WTC11 (cell line): Measurements from ENCODE around the gene DGCR8. TPM values are rescaled to one million over a fixed set of nuclear protein-coding genes. Genes with fewer than 3 reads are reported as not detected.

Experiments used
- ATAC-seq: fragments of 200-7000 bp; cut with Tn5 transposase; 2 replicates; pipeline ENCODE4 v1.10.0; 2021; ENCODE audit warnings: mild to moderate bottlenecking, moderate library complexity
- CTCF ChIA-PET: fragments of 300-600 bp; sonication (Branson Sonifier 250); formaldehyde crosslinking; loops from one replicate; lab custom pipeline; 2021; ENCODE audit warnings: antibody characterized with exemption; lab: Charles Lee
- POLR2A ChIA-PET: fragments of 350-600 bp; sonication (Branson Sonifier 250); formaldehyde crosslinking; loops from one replicate; lab custom pipeline; 2021; ENCODE audit warnings: antibody characterized with exemption; lab: Charles Lee
- DNase-seq: peaks from one replicate; pipeline ENCODE4 v3.0.0; 2021; ENCODE audit warnings: low spot score
- H3K27ac Mint-ChIP-seq: 2 replicates; pipeline ENCODE4 v1.8.0; 2021; ENCODE audit warnings: mixed read lengths
- H3K27me3 Mint-ChIP-seq: 2 replicates; pipeline ENCODE4 v1.8.0; 2021; ENCODE audit warnings: low read depth, mild to moderate bottlenecking, moderate library complexity, mixed read lengths
- H3K36me3 Mint-ChIP-seq: 2 replicates; pipeline ENCODE4 v1.8.0; 2021; ENCODE audit warnings: mixed read lengths
- H3K4me1 Mint-ChIP-seq: 2 replicates; pipeline ENCODE4 v1.8.0; 2022; ENCODE audit warnings: mixed read lengths
- H3K4me3 Mint-ChIP-seq: 2 replicates; pipeline ENCODE4 v1.8.0; 2021; ENCODE audit warnings: mild to moderate bottlenecking, moderate library complexity, mixed read lengths
- H3K9me3 Mint-ChIP-seq: 2 replicates; pipeline ENCODE4 v1.8.0; 2021; ENCODE audit warnings: mixed read lengths
- FOXJ3 ChIP-seq: sonication (generic); formaldehyde crosslinking; IDR thresholded peaks from 2 replicates; pipeline ENCODE4 v1.9.0; 2021; ENCODE audit warnings: missing genetic modification reagents, mild to moderate bottlenecking, borderline replicate concordance
- GTF2I ChIP-seq: fragments of 250-450 bp; sonication (Bioruptor Pico); conservative IDR thresholded peaks from 2 replicates; pipeline ENCODE4 v1.4.0; 2021; ENCODE audit warnings: mild to moderate bottlenecking
- RELA ChIP-seq: sonication (generic); formaldehyde crosslinking; IDR thresholded peaks from 2 replicates; pipeline ENCODE4 v1.8.1; 2022; ENCODE audit warnings: missing genetic modification reagents, mild to moderate bottlenecking, borderline replicate concordance
- RORB ChIP-seq: fragments of 250-450 bp; sonication (Bioruptor Pico); IDR thresholded peaks from 2 replicates; pipeline ENCODE4 v1.9.0; 2021; ENCODE audit warnings: mild to moderate bottlenecking
- SOX15 ChIP-seq: fragments of 250-450 bp; sonication (Bioruptor Pico); IDR thresholded peaks from 2 replicates; pipeline ENCODE4 v1.9.0; 2021; ENCODE audit warnings: mild to moderate bottlenecking
- TEAD1 ChIP-seq: sonication (generic); formaldehyde crosslinking; IDR thresholded peaks from 2 replicates; pipeline ENCODE4 v1.8.0; 2022; ENCODE audit warnings: mild to moderate bottlenecking, missing genetic modification reagents
- TP53 ChIP-seq: sonication (generic); formaldehyde crosslinking; IDR thresholded peaks from 2 replicates; pipeline ENCODE4 v1.8.1; 2023; ENCODE audit warnings: mild to moderate bottlenecking, missing genetic modification reagents
- ZBTB21 ChIP-seq: sonication (generic); formaldehyde crosslinking; IDR thresholded peaks from 2 replicates; pipeline ENCODE4 v1.8.1; 2023; ENCODE audit warnings: mild to moderate bottlenecking, missing genetic modification reagents, borderline replicate concordance
- total RNA-seq: library from RNA; stranded (reverse); gene quantifications from 3 replicates; pipeline ENCODE4 v1.2.3, GENCODE V29; 2021
- TF ChIP-seq, protein P1 (sequence below): sonication (generic); formaldehyde crosslinking; IDR thresholded peaks from 2 replicates; pipeline ENCODE4 v1.8.0; 2023; ENCODE audit warnings: missing genetic modification reagents, mild to moderate bottlenecking, borderline replicate concordance
- TF ChIP-seq, protein P2 (sequence below): fragments of 250-450 bp; sonication (Bioruptor Pico); conservative IDR thresholded peaks from 2 replicates; pipeline ENCODE4 v1.9.0; 2021; ENCODE audit warnings: mild to moderate bottlenecking
- TF ChIP-seq, protein P3 (sequence below): sonication (generic); formaldehyde crosslinking; IDR thresholded peaks from 2 replicates; pipeline ENCODE4 v1.8.1; 2023; ENCODE audit warnings: mild to moderate bottlenecking, moderate library complexity, missing genetic modification reagents
- TF ChIP-seq, protein P4 (sequence below): sonication (generic); formaldehyde crosslinking; IDR thresholded peaks from 2 replicates; pipeline ENCODE4 v1.8.1; 2023; ENCODE audit warnings: mild to moderate bottlenecking, missing genetic modification reagents, borderline replicate concordance
- TF ChIP-seq, protein P5 (sequence below): fragments of 250-450 bp; sonication (Bioruptor Pico); IDR thresholded peaks from 2 replicates; pipeline ENCODE4 v1.9.0; 2021; ENCODE audit warnings: mild to moderate bottlenecking
- TF ChIP-seq, protein P6 (sequence below): sonication (generic); formaldehyde crosslinking; IDR thresholded peaks from 2 replicates; pipeline ENCODE4 v1.8.1; 2022; ENCODE audit warnings: low read depth, missing genetic modification reagents, borderline replicate concordance
- TF ChIP-seq, protein P7 (sequence below): fragments of 250-450 bp; sonication (Bioruptor Pico); IDR thresholded peaks from 2 replicates; pipeline ENCODE4 v1.9.0; 2021; ENCODE audit warnings: moderate library complexity, mild to moderate bottlenecking, inconsistent platforms, borderline replicate concordance

Gene DGCR8
- total RNA-seq, 1 experiment from 2014 or later: 55.0 TPM

DNA sequence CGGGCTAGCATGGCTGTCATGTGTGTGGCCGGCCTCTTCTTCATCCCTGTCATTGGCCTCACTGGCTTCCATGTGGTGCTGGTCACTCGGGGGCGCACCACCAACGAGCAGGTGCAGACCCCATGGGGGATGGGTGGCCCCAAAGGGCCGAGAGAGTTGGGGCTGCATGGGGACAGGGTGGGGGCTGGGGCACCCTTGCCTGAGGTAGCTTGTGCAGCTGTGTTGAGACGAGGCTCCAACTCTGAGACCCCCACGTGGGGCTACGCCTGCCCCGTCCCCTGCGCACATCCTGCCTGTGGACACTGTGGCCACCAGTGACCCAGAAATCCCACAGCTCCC lies 60.0 kb downstream of the DGCR8 start (continued):
- TF ChIP-seq, protein P1, sequence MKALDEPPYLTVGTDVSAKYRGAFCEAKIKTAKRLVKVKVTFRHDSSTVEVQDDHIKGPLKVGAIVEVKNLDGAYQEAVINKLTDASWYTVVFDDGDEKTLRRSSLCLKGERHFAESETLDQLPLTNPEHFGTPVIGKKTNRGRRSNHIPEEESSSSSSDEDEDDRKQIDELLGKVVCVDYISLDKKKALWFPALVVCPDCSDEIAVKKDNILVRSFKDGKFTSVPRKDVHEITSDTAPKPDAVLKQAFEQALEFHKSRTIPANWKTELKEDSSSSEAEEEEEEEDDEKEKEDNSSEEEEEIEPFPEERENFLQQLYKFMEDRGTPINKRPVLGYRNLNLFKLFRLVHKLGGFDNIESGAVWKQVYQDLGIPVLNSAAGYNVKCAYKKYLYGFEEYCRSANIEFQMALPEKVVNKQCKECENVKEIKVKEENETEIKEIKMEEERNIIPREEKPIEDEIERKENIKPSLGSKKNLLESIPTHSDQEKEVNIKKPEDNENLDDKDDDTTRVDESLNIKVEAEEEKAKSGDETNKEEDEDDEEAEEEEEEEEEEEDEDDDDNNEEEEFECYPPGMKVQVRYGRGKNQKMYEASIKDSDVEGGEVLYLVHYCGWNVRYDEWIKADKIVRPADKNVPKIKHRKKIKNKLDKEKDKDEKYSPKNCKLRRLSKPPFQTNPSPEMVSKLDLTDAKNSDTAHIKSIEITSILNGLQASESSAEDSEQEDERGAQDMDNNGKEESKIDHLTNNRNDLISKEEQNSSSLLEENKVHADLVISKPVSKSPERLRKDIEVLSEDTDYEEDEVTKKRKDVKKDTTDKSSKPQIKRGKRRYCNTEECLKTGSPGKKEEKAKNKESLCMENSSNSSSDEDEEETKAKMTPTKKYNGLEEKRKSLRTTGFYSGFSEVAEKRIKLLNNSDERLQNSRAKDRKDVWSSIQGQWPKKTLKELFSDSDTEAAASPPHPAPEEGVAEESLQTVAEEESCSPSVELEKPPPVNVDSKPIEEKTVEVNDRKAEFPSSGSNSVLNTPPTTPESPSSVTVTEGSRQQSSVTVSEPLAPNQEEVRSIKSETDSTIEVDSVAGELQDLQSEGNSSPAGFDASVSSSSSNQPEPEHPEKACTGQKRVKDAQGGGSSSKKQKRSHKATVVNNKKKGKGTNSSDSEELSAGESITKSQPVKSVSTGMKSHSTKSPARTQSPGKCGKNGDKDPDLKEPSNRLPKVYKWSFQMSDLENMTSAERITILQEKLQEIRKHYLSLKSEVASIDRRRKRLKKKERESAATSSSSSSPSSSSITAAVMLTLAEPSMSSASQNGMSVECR (CRISPR knock-in tag): no peak
- no peak for TF ChIP-seq RORB (CRISPR knock-in tag)

DNA sequence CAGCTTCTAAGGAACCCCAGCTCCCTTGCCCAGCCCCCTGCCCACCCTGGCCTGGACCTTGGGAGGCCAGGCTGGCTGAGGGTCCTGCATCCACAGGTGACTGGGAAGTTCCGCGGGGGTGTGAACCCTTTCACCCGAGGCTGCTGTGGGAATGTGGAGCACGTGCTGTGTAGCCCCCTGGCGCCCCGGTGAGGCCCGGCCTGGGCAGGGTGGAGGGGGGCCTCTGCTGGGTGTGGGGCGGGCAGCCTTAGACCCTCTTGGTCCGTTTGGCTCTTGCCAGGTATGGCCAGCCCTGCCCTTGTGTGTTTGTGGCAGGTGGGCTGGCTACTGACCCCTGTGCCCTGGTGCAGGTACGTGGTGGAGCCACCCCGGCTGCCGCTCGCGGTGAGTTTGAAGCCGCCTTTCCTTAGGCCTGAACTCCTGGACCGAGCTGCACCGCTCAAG lies 60.5 kb downstream of the DGCR8 start:
- H3K27me3 Mint-ChIP-seq: no peaks in the 10 kb centered on the region
- H3K27ac Mint-ChIP-seq: no peak overlapping the region
- ChIA-PET POLR2A (no interaction called here), CTCF (no interaction called here)
- TF ChIP-seq, protein P2, sequence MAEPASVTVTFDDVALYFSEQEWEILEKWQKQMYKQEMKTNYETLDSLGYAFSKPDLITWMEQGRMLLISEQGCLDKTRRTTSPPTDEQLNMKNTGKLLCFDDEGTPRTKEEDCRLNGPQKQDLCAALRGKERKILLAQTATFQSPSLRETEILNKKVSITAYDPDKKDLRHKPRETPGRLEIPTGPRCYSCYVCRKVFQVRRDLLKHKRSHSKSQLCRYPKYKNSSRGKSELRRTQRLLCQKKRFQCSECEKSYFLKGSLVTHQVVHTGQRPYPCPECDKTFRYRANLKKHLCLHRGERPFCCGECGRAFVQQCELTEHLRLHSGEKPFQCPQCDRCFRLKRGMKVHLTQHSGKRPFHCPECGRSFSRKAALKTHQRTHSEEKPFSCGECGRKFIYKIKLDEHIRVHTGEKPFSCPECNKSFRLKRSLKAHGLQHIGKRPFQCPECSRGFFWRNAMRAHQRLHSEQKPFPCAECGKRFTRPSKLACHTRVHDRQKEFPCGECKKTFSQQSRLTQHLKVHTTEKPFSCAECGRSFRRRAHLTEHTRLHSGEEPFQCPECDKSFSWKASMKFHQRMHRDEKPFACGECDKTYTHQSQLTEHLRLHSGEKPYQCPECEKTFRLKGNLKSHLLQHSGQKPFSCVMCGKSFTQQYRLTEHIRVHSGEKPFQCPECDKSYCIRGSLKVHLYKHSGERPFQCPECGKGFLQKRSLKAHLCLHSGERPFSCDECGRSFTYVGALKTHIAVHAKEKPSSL (CRISPR knock-in tag): no peak
- TF ChIP-seq RELA (CRISPR knock-in tag): no peak
- TF ChIP-seq FOXJ3 (CRISPR knock-in tag): no peak
- no peak for TF ChIP-seq SOX15 (CRISPR knock-in tag)
- TF ChIP-seq, protein P3, sequence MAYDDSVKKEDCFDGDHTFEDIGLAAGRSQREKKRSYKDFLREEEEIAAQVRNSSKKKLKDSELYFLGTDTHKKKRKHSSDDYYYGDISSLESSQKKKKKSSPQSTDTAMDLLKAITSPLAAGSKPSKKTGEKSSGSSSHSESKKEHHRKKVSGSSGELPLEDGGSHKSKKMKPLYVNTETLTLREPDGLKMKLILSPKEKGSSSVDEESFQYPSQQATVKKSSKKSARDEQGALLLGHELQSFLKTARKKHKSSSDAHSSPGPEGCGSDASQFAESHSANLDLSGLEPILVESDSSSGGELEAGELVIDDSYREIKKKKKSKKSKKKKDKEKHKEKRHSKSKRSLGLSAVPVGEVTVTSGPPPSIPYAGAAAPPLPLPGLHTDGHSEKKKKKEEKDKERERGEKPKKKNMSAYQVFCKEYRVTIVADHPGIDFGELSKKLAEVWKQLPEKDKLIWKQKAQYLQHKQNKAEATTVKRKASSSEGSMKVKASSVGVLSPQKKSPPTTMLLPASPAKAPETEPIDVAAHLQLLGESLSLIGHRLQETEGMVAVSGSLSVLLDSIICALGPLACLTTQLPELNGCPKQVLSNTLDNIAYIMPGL (CRISPR knock-in tag): no peak
- TF ChIP-seq, protein P4, sequence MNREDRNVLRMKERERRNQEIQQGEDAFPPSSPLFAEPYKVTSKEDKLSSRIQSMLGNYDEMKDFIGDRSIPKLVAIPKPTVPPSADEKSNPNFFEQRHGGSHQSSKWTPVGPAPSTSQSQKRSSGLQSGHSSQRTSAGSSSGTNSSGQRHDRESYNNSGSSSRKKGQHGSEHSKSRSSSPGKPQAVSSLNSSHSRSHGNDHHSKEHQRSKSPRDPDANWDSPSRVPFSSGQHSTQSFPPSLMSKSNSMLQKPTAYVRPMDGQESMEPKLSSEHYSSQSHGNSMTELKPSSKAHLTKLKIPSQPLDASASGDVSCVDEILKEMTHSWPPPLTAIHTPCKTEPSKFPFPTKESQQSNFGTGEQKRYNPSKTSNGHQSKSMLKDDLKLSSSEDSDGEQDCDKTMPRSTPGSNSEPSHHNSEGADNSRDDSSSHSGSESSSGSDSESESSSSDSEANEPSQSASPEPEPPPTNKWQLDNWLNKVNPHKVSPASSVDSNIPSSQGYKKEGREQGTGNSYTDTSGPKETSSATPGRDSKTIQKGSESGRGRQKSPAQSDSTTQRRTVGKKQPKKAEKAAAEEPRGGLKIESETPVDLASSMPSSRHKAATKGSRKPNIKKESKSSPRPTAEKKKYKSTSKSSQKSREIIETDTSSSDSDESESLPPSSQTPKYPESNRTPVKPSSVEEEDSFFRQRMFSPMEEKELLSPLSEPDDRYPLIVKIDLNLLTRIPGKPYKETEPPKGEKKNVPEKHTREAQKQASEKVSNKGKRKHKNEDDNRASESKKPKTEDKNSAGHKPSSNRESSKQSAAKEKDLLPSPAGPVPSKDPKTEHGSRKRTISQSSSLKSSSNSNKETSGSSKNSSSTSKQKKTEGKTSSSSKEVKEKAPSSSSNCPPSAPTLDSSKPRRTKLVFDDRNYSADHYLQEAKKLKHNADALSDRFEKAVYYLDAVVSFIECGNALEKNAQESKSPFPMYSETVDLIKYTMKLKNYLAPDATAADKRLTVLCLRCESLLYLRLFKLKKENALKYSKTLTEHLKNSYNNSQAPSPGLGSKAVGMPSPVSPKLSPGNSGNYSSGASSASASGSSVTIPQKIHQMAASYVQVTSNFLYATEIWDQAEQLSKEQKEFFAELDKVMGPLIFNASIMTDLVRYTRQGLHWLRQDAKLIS (CRISPR knock-in tag): no peak
- no peaks in the 10 kb centered on the region for H3K4me1 Mint-ChIP-seq
- no peak for ATAC-seq
- no peak for DNase-seq
- no peak overlapping the region for H3K4me3 Mint-ChIP-seq
- H3K36me3 Mint-ChIP-seq: no peaks in the 10 kb centered on the region
- H3K9me3 Mint-ChIP-seq: no peaks in the 10 kb centered on the region

DNA sequence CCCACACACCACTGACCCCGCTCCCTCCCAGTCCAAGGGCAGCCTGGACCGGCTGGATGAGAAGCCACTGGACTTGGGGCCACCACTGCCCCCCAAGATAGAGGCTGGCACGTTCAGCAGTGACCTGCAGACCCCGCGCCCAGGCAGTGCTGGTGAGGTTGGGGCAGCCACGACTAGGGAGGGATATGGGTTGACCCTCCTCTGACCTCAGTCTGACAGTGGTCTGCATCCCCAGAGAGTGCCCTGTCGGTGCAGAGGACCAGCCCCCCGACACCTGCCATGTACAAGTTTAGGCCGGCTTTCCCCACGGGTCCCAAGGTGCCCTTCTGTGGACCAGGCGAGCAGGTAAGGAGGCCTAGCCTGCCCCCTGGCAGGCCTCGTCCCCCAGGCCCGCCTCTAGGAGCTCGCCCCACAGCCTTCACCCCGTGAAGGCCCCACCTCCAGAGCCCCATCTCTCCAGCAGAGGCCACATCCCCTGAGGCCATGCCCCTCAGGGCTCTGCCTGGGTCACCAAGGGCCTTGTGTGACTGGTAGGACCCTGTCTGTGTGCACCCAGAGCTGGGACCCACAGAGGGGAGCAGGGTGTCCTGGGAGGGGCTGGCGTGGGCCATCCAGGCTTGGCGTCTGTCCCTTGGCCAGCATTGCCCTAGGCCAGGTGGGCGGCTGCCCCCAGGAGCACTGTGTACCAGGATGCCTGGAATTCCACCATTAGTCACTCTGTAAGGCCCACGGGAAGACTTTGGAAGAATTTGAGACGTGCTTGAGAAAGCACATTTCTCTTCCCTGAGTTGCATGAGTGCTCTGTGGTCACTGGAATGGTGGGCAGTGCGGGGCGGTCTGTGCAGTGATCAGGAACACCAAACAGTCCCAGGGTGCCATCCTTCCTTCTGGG lies 61.4 kb downstream of the DGCR8 start:
- Mint-ChIP-seq H3K27me3 (no peaks in the 10 kb centered on the region), H3K4me1 (no peaks in the 10 kb centered on the region), H3K27ac (no peak overlapping the region), H3K9me3 (no peaks in the 10 kb centered on the region), H3K36me3 (no peaks in the 10 kb centered on the region), H3K4me3 (no peak overlapping the region)
- DNase-seq (no peak), ATAC-seq (no peak)
- CTCF ChIA-PET: no interaction called here
- POLR2A ChIA-PET: no interaction called here
- TF ChIP-seq TEAD1 (CRISPR knock-in tag) (no peak), ZBTB21 (CRISPR knock-in tag) (no peak), RELA (CRISPR knock-in tag) (no peak), TP53 (CRISPR knock-in tag) (no peak), GTF2I (CRISPR knock-in tag) (no peak)
- TF ChIP-seq, protein P5, sequence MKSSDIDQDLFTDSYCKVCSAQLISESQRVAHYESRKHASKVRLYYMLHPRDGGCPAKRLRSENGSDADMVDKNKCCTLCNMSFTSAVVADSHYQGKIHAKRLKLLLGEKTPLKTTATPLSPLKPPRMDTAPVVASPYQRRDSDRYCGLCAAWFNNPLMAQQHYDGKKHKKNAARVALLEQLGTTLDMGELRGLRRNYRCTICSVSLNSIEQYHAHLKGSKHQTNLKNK (CRISPR knock-in tag): no peak
- TF ChIP-seq, protein P6, sequence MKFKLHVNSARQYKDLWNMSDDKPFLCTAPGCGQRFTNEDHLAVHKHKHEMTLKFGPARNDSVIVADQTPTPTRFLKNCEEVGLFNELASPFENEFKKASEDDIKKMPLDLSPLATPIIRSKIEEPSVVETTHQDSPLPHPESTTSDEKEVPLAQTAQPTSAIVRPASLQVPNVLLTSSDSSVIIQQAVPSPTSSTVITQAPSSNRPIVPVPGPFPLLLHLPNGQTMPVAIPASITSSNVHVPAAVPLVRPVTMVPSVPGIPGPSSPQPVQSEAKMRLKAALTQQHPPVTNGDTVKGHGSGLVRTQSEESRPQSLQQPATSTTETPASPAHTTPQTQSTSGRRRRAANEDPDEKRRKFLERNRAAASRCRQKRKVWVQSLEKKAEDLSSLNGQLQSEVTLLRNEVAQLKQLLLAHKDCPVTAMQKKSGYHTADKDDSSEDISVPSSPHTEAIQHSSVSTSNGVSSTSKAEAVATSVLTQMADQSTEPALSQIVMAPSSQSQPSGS (CRISPR knock-in tag): no peak
- TF ChIP-seq, protein P7, sequence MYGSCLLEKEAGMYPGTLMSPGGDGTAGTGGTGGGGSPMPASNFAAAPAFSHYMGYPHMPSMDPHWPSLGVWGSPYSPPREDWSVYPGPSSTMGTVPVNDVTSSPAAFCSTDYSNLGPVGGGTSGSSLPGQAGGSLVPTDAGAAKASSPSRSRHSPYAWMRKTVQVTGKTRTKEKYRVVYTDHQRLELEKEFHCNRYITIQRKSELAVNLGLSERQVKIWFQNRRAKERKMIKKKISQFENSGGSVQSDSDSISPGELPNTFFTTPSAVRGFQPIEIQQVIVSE (CRISPR knock-in tag): no peak
